ENCODE results near the gene CHAD.
"Not testable (repeated sequence)": the region's sequence is repeated elsewhere in the genome, so short reads cannot be mapped to it uniquely, and the experiment has no call there.

Gene CHAD

DNA sequence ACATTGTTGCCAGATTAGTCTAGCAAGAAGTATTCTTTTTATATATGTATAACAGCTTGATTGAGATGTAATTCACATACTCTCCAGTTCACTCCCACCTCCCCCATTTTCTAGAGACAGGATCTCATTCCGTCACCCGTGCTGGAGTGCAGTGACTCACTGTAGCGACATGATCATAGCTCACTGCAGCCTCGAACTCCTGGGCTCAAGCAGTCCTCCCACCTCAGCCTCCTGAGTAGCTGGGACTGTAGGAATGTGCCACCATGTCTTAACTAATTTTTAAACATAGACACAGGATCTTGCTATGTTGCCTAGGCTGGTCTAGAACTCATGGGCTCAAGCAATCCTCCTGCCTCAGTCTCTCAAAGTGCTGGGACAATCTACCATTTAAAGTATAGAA is 6.7 kb upstream of the CHAD start:
- DNase-seq (ENCODE audit: low read depth in 2 of 2), result no peak

DNA sequence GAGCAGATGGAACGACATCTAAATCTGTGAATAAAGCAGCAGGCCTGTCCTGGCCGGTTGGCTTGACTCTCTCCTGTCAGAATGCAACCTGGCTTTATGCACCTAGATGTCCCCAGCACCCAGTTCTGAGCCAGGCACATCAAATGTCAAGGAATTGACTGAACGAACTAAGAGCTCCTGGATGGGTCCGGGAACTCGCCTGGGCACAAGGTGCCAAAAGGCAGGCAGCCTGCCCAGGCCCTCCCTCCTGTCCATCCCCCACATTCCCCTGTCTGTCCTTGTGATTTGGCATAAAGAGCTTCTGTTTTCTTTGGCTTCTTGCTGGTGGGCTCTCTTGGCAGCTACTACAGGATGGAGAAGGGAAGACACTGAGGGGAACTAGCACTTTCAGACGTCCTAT is 5.8 kb upstream of the CHAD start:
- no peak for DNase-seq (ENCODE audit: low read depth in 2 of 2)

DNA sequence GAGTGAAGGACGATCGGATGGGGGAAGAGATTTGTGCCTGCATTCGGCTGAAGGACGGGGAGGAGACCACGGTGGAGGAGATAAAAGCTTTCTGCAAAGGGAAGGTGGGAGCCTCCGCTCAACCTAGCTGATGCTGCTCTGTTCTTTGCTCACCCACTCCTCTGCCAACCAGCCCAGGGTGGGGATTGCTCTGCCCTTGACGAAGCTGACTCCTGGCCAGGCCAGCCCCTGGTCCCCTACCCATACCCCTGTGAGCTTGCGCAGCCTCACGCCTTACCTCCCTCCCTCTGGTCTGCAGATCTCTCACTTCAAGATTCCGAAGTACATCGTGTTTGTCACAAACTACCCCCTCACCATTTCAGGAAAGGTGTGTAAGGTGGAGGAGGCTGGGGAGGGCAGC is 5.2 kb upstream of the CHAD start:
- DNase-seq (ENCODE audit: low read depth in 2 of 2), result no peak

DNA sequence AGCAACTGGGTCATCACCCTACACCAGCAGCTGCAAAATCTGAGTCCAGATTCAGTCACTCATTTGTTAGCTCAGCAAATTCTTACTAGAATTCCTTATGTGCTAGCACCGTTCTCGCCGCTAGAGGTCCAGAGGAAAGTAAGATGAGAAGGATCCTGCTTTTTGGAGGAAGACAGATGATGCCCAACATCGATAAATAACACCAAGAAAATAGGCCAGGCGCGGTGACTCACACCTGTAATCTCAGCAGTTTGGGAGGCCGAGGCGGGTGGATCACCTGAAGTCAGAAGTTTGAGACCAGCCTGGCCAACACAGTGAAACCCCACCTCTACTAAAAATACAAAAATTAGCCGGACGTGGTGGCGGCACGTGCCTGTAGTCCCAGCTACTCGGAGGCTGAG is 4.1 kb upstream of the CHAD start:
- DNase-seq (ENCODE audit: low read depth in 2 of 2), result not testable (repeated sequence)

DNA sequence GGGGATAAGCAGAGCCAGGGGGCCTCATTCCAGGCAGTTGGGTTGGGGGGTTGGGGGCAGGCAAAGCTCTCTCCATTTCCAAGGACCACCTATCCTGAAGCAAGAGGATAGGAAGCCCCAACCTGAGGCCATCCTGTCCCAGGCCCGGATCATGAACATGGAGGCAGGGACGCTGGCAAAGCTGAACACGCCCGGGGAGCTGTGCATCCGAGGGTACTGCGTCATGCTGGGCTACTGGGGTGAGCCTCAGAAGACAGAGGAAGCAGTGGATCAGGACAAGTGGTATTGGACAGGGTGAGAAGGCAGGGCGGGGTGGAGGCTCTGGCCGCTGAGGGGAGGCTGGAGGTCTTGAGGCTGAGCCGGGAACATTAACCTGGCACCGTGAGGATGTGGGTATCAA is 3.6 kb upstream of the CHAD start:
- no peak for DNase-seq (ENCODE audit: low read depth in 2 of 2)

DNA sequence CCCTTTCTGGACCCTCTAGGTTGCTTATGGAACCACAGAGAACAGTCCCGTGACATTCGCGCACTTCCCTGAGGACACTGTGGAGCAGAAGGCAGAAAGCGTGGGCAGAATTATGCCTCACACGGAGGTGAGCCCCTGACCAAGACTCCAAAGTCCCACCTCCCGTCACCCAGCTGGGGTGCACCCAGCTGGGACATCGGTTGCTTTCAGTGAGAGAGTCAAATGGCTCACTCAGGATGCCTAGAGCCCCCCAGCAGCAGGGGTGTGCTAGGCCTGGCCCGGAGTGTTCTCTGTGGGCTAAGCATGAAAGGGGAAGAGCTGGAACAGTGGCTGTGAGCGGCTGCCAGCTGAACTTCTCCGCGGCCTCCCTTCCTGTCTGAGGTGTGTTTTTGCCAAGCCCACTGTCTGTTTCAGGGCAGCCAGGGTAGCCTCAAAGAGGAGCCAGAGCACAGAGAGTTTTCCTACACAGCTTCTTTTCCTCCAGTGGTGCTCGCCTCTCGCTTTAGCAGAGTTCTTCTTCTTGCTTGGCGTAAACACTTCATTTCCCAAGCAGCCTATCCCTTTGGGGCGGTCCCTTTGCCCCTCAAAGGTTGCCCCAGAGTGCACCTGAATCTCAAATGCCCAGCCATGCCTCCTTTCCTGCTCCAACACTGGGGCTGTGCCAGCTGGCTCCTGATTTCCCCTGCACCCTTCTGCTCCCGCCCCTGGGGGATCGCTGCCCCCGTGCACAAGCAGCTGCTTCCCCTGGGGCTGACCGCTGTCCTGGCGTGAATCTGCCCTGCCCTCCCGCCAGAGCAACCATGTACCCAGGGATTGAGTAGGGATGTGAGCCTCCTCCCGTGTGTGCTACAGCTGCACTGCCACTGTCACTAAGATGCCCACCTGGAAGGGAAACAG is 2.6 kb upstream of the CHAD start:
- no peak for DNase-seq (ENCODE audit: low read depth in 2 of 2)

DNA sequence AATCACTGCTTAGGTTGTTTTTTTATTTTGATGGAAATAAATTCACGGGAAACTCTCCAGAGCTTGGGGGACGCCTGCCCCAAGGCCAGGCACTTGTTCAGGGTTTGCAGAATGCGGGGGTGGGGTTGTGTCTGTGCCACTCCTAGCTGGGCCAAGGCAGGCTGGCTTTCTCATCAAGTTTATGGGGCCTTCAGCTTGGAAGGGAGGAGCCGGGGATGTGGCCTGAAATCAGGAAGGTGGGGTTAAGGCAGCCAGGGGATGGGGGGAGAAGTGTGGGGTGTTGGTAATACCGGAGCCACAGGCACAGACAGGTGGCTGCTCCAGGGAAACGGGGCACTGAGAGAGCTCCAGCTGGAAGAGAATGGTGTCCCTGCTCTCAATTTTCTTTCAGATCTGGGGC is 1.7 kb upstream of the CHAD start:
- DNase-seq (ENCODE audit: low read depth in 2 of 2), result no peak

DNA sequence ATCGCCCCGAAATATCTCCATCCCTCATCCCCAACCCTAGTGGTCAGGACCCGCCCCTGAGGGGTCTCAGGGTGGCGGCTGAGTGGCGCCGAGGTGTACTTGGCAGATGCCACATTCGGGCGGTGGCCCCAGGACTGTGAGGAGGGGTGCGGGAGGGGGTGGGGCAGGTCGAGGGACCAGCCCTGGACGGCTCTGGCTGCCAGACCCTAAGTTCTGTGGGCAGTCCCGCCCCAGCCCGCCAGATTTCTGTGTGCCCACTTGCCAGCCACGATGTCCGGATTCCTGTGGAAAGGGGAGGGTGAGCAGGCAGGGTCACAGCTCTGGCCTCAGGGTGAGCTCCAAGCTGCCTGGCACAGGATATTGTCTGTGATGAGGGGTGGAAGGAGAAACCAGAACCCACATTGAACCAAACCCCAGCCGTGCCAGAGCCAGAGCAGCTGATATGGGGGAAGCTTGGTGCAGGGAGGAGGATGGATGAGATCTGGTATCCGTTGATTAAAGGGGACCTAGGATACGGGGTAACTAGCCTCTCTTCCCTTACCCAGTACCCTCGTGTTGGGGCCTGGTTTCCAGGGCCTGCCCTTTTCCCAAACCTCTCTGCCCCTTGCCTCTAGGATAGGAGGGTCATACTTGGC is 1.1 kb upstream of the CHAD start:
- no peak for DNase-seq (ENCODE audit: low read depth in 2 of 2)

DNA sequence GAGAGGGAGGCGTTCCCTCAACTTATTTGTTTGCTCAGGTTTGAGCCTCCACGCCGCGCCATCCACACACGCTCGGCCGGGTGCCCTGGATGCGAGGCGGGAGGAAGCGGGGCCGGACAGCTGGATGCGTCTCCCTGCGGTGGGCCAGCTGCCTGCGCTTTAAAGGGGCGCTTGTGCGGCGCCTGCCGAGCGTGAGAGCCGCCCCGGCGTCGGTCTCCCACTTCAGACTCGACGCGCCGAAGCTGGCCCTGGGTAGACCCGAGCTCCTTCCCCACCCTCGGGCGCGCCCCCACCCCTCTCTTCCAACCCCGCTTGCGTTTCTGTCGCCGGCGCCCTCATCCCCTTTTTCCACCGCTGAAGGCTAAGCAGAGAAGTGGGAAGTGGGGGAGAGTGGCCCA is 527 bp upstream of the CHAD start:
- DNase-seq (ENCODE audit: low read depth in 2 of 2), result no peak

DNA sequence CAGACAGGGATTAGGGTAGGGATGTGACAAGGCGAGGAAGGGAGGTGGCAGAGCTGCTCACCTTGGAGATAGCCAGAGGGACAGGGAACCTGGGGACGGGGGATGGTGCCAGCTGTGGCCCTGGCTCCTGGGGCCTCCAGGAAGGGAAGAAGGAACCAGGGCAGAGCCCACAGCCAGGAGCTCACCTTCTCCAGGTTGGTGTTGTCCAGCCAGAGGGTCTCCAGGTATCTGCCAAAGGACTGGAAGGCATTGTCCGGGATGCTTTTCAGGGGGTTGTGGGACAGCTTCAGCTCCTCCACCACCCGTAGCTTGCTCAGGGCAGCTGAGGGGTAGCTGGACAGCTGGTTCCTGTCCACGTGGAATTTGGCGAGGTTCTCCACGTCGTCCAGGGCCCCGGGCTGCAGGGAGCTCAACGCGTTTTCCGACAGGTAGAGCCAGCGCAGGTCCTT is 801 bp downstream of the CHAD start:
- DNase-seq (ENCODE audit: low read depth in 2 of 2), result no peak

DNA sequence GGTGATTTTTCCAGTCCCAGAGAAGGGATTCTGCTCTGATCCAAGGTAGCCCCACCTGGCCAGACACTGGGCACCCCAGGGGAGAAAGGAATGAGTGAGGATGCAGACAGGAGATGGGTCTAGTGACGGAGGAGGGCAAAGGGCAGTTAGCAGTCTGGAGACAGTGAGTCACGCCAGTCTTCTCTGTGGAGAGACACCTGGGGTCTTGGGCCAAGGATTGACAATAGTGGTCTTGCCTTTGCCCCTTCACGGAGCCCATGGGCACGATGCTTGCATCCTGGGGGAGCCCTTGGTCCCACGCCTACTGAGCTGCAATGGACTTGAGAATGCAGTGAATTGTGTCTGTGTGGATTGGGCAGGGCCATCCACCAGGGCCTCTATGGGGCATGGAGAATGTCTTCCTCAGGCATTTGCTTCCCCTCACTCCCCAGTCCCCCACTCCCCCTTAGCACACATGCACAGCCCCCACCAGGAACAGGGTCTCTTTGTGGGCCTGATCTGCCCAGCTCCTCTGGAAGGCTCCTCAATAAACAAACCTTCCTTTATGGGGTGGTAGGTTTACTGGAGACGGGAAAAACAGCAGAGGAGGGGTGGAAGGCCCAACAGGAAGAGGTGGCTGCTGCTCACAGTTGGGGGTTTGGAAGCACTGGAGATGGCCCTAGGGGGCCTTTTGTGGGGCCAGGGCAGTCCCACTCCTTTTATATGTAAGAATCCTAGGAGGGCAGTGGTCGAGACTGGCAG is 1.4 kb downstream of the CHAD start:
- no peak for DNase-seq (ENCODE audit: low read depth in 2 of 2)

DNA sequence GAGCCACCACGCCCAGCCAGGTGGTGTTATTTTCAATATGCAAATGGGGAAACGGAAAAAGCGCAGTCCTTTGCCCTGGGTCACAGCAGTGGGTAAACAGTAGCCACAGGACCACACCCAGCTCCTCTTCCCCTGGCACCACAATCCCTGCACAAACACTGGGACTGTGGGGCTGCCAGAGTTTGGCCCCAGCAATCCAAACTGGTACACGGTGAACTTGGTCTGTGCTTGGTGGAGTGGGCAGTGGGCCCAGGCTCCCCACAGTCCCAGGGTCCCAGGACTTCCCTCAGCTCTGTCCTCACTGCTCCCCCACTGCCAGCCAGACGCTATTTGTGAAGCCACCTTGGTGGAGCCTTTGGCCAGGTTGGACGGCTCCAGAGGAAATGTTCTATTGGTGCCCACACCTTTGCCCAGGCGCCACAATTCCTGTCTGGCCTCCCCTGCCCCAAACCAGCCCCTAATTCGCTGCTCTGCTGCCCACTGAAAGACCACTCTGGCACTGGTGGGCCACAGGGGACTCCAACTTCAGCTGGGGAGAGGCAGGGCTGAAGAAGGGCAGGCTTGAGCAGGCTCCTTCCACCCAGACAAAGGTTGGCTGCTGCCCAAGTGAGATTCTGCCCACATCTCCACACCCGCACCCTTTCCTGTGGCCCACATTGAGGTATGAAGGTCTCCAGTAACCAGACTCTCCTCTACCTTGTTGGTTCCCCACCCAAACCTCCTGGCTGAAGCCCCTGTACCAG is 2.1 kb downstream of the CHAD start:
- no peak for DNase-seq (ENCODE audit: low read depth in 2 of 2)

DNA sequence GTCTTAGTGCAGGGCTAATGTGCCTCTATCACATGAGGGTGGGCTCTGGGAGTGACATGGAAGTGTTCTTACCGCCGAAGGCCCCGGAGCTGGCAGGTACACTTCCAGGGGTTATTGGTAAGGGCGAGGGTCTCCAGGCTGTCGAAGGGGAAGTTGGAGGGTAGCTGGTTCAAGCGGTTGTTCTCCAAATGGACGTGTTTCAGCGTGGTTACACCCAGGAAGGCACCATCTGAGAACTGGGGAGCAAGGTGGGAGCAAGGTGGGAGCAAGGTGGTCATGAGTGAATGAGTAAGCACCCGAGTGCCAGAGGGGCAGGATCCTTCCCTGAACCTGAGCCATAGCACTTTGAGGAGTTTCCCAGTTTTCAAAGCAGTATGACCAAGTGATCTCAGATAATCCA is 3.0 kb downstream of the CHAD start:
- no peak for DNase-seq (ENCODE audit: low read depth in 2 of 2)

DNA sequence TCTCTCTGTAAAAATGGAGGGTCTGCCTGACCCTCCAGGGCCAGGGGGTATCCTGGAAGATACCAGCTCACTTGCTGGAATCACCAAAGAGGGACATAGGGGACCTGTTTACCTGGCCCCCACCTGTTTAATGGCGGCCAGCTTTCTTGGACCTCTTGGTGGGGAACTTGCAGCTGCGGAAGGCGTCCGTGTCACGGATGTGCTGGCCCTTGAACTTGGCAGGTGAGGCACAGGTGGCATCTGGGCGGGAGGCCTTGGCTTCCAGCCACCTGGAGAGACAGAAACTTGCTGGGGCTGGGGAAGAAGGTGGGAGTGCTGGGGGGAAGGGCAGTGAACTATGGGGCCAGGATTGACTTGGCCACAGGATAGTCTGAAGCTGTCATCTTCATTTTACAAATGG is 3.5 kb downstream of the CHAD start:
- no peak for DNase-seq (ENCODE audit: low read depth in 2 of 2)

DNA sequence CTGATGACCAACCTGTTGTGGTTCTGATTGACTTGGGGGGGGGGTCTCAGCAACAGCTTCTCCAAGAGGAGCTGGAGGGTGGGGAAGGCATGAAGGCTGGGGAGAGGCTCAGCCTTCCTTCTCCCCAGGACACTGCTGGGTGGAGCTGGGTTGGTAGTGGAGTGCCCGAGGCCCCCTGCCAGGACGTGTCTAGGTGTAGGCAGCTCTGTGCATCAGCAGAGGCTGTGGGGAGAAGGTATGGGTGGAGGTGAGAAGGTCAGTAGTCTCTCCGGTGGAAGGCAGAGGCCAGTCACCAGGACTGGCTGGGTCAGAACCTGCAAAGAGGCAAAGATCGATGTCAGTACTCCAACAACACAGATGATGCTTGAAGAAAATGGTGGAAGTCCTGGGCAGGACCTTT is 3.9 kb downstream of the CHAD start:
- DNase-seq (ENCODE audit: low read depth in 2 of 2), result no peak

DNA sequence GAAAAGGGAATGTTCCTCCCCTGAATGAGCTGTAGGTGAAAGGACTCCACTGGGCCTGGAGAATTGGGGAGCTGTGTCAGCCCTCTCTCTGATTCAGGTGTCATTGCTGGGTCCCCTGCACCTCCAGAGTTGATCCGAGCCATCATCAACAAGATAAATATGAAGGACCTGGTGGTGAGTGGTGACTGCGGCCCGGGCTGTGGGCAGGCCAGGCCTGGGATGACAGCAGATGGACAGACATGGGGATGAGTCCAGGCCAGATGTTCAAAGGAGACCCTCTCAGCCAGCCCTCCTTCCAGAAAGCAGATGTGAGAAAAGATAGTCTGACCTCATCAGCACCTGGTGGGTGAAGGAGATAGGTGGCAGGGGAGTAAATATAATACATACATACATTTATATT is 4.6 kb downstream of the CHAD start:
- DNase-seq (ENCODE audit: low read depth in 2 of 2), result no peak

DNA sequence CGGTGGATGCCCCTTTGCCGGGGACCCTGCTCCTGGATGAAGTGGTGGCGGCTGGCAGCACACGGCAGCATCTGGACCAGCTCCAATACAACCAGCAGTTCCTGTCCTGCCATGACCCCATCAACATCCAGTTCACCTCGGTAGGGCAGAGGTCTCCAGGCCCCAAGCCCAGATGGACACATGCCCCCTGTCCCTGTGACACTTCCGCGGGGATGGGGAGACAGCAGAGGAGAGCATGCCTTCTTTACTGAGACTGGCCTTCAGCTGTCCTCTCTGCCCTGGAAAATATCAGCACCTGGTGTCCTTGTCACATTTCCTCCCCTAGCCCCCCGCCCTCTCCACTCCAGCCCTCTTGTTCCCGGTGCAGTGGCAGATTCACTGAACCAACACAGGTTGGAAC is 6.2 kb downstream of the CHAD start:
- no peak for DNase-seq (ENCODE audit: low read depth in 2 of 2)

DNA sequence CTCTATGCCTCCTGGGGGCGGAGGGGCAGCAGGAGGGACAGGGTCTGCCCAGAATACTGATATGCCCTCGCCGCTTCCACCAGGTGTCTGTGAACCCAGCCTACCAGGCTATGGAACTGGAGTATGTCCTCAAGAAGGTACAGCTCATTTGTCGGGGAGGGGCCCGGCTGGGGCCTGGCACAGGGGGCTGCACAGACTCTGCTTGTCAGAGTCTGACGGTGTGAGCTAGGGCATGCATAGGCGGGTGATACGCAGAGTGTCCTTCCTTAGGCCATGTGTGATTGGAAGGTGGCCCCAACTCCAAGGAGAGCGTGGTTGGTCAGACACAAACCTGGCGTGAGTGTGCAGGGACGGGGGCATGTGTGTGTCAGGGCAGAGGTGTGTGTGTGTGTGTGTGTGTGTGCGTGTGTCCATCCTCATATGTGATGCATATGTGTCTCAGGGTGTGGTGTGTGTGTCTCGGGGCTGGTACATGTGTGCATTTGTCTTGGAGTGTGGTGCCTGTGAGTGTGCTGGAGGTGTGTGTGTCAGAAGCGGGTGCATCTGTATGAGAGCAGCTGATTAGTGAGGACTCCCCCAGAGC is 7.0 kb downstream of the CHAD start:
- DNase-seq (ENCODE audit: low read depth in 2 of 2), result no peak

DNA sequence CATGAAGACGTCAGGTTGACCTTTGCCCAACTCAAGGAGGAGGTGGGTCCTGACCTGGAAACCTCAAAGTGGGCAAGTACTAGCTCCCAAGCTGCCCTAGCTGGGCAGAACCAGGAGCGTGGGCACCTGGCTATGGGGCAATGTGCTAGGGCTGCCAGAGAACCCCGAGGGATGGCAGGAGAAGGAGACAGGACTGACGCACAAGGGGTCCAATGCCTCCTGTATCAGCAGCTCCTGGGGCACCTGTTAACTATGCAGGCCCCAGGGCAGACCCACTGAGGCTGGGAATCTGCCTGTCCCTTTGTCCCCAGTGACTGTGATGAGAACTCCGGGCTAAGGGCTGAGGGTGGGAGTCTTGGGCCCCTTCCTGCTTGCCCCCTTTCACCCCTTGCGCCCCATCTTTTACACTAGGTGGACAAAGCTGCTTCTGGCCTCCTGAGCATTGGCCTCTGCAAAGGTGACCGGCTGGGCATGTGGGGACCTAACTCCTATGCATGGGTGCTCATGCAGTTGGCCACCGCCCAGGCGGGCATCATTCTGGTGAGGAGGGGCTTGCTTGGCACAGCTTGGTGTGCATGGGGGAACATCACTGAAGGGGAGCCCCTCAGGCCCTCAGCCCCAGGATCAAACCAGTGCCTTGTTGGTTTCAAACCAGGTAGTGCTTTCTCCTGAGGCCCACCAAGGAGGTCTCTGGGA is 7.7 kb downstream of the CHAD start:
- no peak for DNase-seq (ENCODE audit: low read depth in 2 of 2)

DNA sequence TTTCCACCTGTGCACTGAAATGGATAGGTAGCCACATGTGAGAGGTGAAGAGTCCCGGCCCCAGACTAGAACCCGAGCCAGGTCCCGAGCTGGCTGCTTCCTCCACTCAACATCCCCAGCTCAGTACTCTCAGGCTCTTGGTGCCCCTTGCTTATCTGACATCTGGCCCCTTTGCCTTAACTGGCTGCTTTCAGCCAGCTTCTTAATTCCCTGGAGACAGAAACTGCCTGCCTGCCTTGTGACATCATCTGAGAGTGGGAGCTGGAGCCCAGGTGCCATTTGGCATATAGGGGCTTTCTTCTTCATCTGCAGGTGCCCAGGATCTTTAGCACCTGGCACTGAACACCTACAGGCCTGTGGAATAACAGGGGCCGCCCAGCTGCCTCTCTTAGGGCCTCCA is 8.9 kb downstream of the CHAD start:
- no peak for DNase-seq (ENCODE audit: low read depth in 2 of 2)
